Uterus (tissue), 4 donors: Measurements from ENCODE around the gene STX16. TPM values are rescaled to one million over a fixed set of nuclear protein-coding genes. Genes with fewer than 3 reads are reported as not detected.

Experiments used
- DNase-seq, 2 donors: peaks; one replicate each; pipeline ENCODE4 v3.0.0-alpha.2; 2019 to 2020
- H3K27ac ChIP-seq, 2 donors: fragments of 200-600 bp; sonication (generic); 1 replicate in 1 of 2; 2 replicates in 1 of 2; pipeline ENCODE4 v1.5.1; 2016 to 2018
- H3K27me3 ChIP-seq, 2 donors: fragments of 200-600 bp; sonication (generic); one replicate each; pipeline ENCODE4 v1.5.1; 2018 to 2019; ENCODE audit warnings: control low read depth in 1 of 2
- H3K36me3 ChIP-seq, 2 donors: fragments of 200-600 bp; sonication (generic); one replicate each; pipeline ENCODE4 v1.5.1; 2019; ENCODE audit warnings: control low read depth in 1 of 2
- H3K4me1 ChIP-seq, 2 donors: fragments of 200-600 bp; sonication (generic); one replicate each; pipeline ENCODE4 v1.5.1; 2018 to 2019; ENCODE audit warnings: control low read depth in 1 of 2
- H3K4me3 ChIP-seq, 2 donors: fragments of 200-600 bp; sonication (generic); 1 replicate in 1 of 2; 2 replicates in 1 of 2; pipeline ENCODE4 v1.5.1; 2018 to 2019; ENCODE audit warnings: mild to moderate bottlenecking in 1 of 2
- H3K9me3 ChIP-seq, 2 donors: fragments of 200-600 bp; sonication (generic); one replicate each; pipeline ENCODE4 v1.5.1; 2019; ENCODE audit warnings: control low read depth in 1 of 2
- POLR2A ChIP-seq, 2 donors: fragments of 450-650 bp; IDR thresholded peaks; one replicate each; pipeline ENCODE4 v1.6.1; 2016; ENCODE audit warnings: antibody characterized with exemption in 2 of 2, mild to moderate bottlenecking in 1 of 2, moderate library complexity in 1 of 2
- intact Hi-C: fragments of 100-400 bp; cut with DNase I; formaldehyde crosslinking; loops from one replicate; pipeline ENCODE4 v1.15.1; 2023; ENCODE audit warnings: low total_unique reads
- total RNA-seq, 4 donors: library from RNA; depleted of rRNA in 3 of 4; stranded (reverse); fragments of >200 nt in 3 of 4; gene quantifications; one replicate each; pipeline versions ENCODE4 v1.1.0 to v1.2.4, GENCODE V29; 2014 to 2023
- TF ChIP-seq, protein P1 (sequence below), 4 experiments: fragments of 200-600 bp in 2 of 4; fragments of 450-650 bp in 2 of 4; sonication (generic) in 2 of 4; IDR thresholded peaks; one replicate each; pipeline ENCODE4 v1.5.1; 2016 to 2019; ENCODE audit warnings: antibody characterized with exemption in 4 of 4, mild to moderate bottlenecking in 2 of 4, moderate library complexity in 1 of 4
- donor health status: DM: yes; HTN: yes; CAD: no.

STX16 gene
- total RNA-seq, 4 donors from 2014 or later, result 32.6 to 82.7 (median 60.8) TPM

DNA sequence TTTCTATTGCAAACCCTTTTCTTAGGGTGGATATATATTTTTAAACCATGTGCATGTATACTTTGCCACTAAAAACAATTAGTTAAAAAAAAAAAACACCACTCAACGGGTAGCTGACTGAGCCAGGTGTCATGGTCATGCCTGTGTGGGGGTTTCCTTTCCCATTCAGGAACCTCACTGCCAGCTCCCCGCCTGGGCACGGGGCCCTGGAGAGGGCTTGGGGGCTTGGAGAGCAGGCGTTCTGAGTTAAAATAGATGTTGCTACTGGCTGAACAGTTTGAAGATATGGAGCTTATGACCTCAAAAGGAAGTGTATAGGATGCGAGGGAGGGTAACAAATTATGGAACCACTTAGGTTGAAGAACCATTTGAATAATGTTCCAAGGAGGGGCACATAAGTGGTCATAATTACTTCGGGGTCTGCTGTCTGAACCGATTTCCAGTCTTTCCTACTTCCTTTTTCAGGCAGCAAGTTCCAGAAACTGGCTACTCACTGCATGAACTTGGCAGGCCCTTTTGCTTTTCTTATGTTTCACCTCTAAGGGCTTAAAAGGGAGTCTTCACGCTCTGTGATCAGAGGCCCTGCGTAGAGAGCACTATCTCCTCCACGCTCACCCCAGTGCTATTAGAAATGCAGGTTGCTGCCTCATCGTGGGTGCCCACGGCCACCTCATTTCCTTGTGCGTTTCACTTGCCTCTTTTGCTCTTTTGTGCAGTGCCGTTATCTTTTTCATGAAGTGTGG lies 9.9 kb downstream of the STX16 start:
- no peak overlapping the region for H3K4me3 ChIP-seq
- no peak overlapping the region for H3K27ac ChIP-seq
- intact Hi-C loops, result no loop called here
- TF ChIP-seq, protein P1, sequence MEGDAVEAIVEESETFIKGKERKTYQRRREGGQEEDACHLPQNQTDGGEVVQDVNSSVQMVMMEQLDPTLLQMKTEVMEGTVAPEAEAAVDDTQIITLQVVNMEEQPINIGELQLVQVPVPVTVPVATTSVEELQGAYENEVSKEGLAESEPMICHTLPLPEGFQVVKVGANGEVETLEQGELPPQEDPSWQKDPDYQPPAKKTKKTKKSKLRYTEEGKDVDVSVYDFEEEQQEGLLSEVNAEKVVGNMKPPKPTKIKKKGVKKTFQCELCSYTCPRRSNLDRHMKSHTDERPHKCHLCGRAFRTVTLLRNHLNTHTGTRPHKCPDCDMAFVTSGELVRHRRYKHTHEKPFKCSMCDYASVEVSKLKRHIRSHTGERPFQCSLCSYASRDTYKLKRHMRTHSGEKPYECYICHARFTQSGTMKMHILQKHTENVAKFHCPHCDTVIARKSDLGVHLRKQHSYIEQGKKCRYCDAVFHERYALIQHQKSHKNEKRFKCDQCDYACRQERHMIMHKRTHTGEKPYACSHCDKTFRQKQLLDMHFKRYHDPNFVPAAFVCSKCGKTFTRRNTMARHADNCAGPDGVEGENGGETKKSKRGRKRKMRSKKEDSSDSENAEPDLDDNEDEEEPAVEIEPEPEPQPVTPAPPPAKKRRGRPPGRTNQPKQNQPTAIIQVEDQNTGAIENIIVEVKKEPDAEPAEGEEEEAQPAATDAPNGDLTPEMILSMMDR (IDR thresholded peaks at IDR 0.05), result no peak
- no peak for TF ChIP-seq POLR2A (IDR thresholded peaks at IDR 0.05)
- H3K4me1 ChIP-seq, result peaks cover 0 to 9% of the 10 kb centered on the region in 2 donors
- no peaks in the 10 kb centered on the region for H3K27me3 ChIP-seq
- no peaks in the 10 kb centered on the region for H3K9me3 ChIP-seq
- no peak for DNase-seq
- no peaks in the 10 kb centered on the region for H3K36me3 ChIP-seq

DNA sequence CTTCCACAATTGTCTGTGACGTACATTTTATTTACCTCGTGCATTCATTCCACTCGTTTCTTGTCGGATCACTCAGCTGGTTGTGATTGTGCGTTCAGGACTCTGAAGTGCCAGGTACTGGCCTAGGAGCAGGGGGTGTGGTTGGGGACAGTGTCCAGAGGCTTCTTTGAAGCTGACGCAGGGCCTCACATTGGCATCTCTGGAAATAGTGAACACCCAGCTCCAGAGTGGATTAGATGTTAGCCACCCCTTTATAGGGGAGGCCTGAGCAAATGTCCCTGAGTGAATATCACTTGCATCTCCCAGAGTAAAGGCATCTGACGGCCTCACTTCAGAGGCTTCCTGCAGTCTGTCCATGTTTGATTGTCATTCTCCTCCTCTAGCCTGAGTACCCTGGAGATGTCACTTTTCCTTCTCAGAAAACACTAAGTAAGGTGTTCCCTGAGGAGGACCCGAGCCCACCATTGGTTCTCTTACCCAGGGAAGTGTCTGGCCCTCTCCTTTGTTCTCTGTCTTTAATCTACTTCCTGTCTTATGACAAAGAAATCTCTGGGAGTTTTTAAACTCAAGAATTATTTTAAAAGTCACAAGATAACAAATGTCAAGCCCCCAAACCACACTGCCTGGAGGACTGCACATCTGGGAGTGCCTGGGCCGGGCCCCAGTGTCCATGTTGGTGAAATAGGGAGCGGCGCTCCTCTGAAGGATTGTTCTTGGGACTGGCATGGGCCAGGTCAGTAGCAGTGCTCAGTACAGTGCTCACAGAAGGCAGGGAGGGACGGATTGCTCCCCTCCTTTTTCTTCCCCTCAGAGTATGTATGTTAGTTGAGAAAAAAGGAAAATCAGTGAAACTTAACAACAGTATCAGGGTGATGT lies 10.8 kb downstream of the STX16 start:
- Histone ChIP-seq H3K4me3 (no peak overlapping the region), H3K27me3 (no peaks in the 10 kb centered on the region), H3K27ac (no peak overlapping the region), H3K9me3 (no peaks in the 10 kb centered on the region), H3K36me3 (no peaks in the 10 kb centered on the region), H3K4me1 (peaks cover 0 to 1% of the 10 kb centered on the region in 2 donors)
- DNase-seq, result no peak
- TF ChIP-seq POLR2A (IDR thresholded peaks at IDR 0.05), result no peak
- TF ChIP-seq, protein P1 (IDR thresholded peaks at IDR 0.05), result no peak
- intact Hi-C loops, result no loop called here

DNA sequence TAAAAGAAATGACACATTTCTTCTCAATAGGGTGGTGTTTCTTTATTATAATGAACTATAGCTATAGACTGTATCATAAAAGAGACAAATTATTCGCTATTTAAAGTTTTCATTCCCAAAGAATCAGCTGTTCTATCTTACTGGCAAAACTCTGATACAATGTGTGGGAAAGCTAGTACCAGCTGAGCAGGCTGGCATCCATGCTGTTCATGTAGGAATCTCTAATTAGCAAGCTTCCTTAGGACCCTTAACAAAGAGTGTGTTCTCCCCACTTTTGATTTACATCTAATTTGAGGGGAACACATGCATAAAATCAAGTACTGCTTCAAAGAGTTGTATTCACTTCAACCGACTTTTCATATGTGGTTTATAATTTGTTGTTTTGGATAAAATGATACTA lies 13.2 kb downstream of the STX16 start:
- DNase-seq, result no peak
- Histone ChIP-seq H3K9me3 (no peaks in the 10 kb centered on the region), H3K27ac (no peak overlapping the region), H3K4me3 (no peak overlapping the region), H3K4me1 (no peaks in the 10 kb centered on the region), H3K36me3 (no peaks in the 10 kb centered on the region), H3K27me3 (no peaks in the 10 kb centered on the region)
- intact Hi-C loops, result no loop called here
- no peak for TF ChIP-seq POLR2A (IDR thresholded peaks at IDR 0.05)
- TF ChIP-seq, protein P1 (IDR thresholded peaks at IDR 0.05), result no peak

DNA sequence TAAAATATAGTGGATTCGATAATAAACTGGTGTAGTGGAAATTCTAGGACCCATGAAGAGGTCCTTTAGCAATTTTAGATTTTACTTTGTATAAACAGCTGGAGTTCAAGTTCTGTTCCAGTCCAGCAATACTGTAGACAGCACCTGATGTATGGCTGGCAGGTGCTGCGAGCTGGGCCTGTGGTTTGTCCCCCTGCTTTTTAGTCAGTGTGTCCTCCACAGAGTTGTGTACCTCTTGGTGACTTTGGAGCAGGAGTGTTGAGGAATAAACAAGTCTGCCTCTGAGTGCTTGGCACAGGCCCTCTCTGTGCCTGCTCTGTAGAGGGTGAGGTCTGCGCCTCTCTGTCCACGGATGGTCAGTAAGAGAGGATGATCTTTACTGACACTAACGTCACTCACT lies 13.8 kb downstream of the STX16 start:
- Histone ChIP-seq H3K4me3 (no peak overlapping the region), H3K27ac (no peak overlapping the region), H3K4me1 (no peaks in the 10 kb centered on the region), H3K36me3 (no peaks in the 10 kb centered on the region), H3K9me3 (no peaks in the 10 kb centered on the region), H3K27me3 (no peaks in the 10 kb centered on the region)
- DNase-seq, result no peak
- intact Hi-C loops, result no loop called here
- no peak for TF ChIP-seq POLR2A (IDR thresholded peaks at IDR 0.05)
- TF ChIP-seq, protein P1 (IDR thresholded peaks at IDR 0.05), result no peak

DNA sequence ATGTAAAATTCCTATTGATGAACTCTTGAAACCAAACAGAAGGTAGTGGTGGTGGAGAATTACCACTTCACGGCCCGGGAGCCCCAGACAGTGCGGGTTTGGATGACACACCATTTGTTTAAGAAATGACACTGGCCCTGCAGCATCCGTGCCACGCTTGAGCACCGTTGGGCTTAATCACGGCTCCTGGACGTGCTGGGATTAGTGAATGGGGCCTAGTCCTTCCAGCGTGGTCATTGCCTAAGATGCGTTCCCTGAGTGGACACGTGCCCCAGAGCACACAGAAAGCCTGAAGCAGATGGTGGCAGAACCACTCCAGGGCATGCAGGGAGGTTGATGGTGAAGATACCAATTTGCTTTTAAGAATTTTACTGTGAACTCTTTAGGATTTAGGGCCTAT lies 14.5 kb downstream of the STX16 start:
- no peak overlapping the region for H3K27ac ChIP-seq
- H3K4me1 ChIP-seq, result no peaks in the 10 kb centered on the region
- intact Hi-C loops, result no loop called here
- no peak for TF ChIP-seq POLR2A (IDR thresholded peaks at IDR 0.05)
- TF ChIP-seq, protein P1 (IDR thresholded peaks at IDR 0.05), result no peak
- no peak overlapping the region for H3K4me3 ChIP-seq
- no peak for DNase-seq
- no peaks in the 10 kb centered on the region for H3K36me3 ChIP-seq
- no peaks in the 10 kb centered on the region for H3K27me3 ChIP-seq
- no peaks in the 10 kb centered on the region for H3K9me3 ChIP-seq
